HS-5 (cell line): Measurements from ENCODE around the gene UPK3BL1.
"Not testable (repeated sequence)": the region's sequence is repeated elsewhere in the genome, so short reads cannot be mapped to it uniquely, and the experiment has no call there.

Experiments
- DNase-seq: peaks from one replicate; pipeline ENCODE4 v3.0.0-alpha.2; 2012; ENCODE audit warnings: low read depth

Gene UPK3BL1

DNA sequence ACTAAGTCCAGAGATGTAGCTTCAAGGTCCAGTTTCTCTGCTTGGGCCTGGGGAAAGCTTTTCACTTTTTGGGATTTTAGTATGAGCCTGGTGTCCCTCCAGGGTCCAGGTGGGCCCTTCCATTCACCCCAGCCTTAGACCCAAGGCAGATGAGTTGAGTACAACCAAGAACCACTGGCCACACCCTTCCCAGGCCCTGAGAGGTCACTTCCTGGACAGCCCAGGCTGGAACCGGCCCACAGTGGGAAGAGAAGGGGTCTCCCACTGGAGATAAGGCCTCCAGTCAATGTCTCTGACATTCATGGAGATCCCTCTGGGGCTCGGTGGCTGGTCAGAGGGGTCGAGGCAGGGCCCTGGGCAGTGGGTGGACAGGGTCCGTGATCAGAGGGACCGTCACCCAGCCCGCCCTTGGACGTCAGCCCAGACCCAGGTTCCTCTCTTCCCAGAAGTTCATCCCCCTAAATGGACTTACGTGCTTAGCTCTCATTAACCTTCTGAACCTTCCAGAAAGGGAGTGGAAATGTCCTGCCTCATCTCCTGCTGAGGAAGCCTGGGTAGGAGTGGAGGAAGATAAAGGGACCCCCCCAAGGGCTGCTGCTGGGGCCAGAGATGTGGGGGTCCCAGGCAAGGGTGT, 15.2 kb downstream of the UPK3BL1 start:
- not testable (repeated sequence) for DNase-seq

DNA sequence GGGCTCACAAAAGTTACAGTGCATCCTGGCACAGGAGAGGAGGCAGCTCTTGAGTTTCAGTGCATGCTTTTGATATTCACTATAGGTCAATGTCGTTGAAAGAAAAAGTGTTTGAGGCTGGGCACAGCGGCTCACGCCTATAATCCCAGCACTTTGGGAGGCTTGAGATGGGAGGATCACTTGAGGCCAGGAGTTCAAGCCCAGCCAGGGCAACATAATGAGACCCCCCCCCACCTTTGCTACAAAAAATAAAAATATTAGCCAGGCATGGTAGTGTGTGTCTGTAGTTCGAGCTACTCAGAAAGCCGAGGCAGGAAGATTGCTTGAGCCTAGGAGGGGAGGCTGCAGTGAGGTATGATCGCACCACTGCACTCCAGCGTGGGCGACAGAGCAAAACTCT, 24.5 kb downstream of the UPK3BL1 start:
- DNase-seq = not testable (repeated sequence)

DNA sequence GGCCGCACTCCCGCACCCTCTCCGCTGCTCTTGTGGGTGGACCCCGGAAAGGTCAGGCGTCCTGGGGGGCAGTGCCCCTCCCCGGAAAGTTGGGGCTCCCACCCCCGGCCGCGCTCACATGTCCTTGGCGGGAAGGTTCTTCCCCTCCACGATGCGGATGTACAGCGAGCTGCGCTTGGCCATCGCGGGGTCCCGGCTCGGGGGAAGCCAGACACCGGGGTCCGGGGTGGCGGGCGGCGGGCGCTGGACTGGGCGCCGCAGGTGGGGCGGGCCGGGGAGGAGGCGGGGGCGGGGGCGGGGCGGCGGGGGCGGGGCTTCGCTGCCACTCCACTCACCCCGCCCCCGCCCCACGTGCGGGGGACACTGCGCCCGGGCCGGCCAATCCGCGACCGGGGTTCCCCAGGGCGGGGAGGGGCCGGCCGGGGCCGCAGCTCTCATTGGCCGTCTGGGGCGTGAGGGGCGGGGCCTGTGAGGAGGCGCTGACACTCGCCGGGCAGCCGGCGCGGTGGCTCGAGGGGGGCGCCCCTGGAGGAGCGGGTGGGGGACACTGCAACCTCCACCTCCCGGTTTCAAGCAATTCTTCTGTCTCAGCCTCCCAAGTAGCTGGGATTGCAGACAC, 26.0 kb downstream of the UPK3BL1 start, which contains the start of gene RASA4:
RASA4 (minus strand) TSS at position 250 of the 619 bp plus-strand sequence; CDS start at position 183, 67 bp downstream.
- DNase-seq = not testable (repeated sequence)

DNA sequence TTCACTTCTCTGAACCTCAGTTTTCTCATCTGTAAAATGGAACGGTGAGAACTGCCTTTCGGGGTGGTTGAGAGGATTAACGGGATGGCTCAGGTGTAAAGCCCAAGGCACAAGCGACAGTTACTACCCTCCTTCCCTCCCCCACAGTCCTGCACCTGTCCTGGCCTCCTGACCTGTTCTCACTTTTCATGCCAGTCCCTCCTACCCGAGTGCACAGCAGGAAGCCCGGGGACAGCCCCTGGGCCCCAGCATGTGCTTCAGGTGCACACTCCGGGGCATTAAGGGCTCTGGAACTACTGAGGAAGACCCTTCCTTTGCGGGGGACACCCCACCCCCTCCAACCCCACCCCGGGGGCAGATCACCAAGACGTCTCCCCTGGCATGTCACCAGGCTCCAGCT, 26.7 kb downstream of the UPK3BL1 start:
- not testable (repeated sequence) for DNase-seq

DNA sequence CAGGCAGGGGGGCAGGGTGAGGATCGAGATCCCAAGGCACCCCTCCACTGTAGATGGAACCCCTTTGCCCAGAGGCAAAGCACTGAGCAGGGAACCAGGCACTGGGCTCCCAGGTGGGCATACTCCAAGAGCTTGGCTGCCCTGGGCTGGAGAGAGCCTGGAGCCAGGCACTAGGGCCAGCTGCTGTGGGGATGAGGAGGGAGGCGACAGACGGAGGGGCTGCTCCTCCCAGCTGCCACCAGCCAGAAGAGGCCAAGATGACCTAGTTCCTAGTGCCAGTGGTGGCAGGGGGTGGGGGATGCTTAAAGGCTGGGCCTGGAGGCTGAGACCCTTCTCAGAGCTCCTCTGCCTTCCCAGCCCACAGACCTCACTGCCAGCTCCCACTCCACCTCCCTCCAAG, 27.7 kb downstream of the UPK3BL1 start:
- not testable (repeated sequence) for DNase-seq

DNA sequence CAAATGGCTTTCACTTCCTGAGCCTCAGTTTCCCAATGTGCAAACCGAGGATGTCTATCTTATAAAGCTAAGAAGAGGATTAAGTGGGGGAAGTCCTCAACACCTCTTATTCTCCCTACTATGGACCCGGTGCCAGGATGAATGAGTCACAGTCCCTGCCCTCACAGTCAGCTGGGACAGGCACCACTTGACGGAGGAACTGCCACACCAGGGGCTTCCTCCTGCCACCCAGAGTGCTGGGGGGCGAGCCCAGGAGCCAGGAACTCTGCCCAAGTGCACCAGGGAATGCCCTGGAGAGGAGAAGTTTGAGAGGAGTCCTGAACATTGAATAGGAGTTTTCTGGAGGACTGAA, 28.3 kb downstream of the UPK3BL1 start:
- not testable (repeated sequence) for DNase-seq

DNA sequence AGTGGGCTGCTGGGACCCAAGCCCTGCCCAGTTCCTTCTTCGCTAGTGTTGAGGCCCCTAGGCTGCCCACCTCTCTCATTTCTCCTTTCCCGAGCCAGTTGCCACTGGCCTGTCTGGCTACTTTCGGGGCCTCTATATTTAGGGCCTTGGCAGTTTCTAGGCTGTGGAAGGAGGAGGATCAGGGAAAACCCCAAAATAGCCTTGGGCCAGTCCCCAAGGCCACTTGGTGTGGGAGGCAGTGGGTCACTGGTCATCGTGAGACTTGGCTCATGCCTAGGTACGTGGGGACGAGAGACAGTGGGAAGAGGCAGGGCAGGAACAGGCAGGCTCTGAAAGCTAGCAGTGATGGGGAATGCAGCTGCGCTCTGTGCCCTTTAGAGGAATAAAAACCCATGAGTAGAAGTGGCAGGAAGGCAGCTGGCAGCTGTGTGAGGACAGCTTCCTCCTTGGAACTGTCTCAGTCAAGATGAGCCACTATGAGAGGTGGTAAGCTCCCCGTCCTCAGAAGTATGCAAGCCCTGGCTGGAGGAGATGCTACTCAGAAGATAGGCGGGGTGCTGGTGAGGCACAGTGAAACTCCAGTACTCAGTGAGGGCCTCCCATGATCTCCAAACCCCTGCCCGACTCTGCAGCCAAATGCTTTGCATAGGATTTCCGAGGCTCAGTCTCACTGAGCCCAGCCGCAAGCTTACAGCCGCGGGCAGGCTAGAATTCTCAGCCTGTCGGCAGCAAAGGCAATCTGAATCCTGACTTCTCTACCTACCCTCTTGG, 28.8 kb downstream of the UPK3BL1 start:
- DNase-seq = not testable (repeated sequence)

DNA sequence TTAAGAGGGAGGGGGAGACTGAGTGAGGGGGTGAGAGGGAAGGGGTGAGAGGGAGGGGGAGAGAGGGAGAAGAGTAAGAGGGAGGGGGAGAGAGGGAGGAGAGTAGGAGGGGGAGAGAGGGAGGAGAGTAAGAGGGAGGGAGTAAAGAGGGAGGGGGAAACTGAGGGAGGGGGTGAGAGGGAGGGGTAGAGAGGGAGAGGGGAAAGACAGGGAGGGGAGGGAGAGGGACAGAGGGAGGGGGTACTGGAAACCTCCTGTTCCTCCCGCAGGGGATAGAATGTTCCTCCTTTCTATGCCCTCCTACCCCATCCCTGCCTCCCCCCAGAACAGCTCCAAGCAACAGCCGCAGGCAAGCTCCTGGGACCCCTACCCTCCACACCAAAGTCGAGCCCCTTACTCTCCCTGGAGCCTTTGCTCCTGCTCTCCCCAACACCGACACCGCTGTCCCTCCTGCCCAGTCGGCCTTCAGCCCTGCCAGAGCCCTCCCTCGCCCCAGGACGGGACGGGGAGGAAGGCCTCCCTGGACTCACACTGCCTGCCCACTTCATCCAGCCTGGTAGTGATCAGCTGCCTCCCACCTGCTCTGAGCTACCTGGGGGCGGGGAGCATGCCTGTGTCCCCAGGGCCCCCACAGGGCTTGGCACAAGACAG, 30.8 kb downstream of the UPK3BL1 start:
- not testable (repeated sequence) for DNase-seq

DNA sequence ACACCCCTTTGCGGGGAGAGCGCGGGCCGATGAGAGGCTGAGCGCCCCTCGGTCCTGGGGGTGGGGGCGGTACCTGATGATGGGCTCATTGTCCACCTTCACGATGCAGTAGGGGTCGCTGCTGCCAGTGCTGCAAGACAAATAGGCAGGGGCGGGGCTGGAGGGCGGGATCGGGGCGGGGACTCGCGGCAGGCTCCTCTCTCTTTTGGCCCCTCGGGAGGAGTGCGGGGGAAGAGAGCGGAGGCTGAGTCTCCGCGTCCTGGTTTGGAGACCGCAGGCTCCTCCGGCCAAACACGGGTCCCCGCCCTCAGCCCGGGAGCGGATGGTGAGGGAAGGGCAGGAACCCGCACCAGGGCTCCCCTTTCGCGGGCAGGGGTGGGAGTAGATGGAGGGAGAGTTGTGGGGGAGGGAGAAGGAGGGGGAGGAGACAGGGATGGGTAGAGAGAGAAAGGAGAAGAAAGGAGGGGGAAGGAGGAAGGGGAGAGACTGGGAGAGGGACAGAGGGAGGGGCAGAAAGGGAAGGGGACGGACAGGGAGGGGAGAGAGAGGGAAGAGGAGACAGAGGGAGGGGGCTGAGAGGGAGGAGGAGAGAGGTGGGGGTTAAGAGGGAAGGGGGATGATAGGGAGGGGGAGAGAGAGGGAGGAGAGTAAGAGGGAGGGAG, 31.4 kb downstream of the UPK3BL1 start:
- DNase-seq = not testable (repeated sequence)

DNA sequence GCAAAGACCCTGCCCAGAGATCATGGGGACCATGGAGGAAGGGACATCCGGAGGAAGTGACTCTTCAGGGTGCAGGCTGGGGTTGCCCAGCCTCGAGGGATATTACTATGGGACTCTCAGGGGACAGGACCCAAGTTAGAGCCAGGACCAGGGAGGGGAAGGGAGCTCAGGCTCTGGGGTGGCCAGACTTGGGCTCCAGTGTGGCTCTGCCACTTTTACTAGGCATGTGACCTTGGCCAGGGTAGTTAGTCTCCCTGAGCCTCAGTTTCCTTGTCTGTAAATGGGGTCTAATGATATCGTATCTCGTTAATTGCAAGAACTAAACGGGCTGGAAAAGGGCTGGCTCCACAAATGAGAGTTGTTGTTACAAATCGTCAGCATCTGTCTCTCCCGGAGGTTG, 32.1 kb downstream of the UPK3BL1 start:
- not testable (repeated sequence) for DNase-seq

DNA sequence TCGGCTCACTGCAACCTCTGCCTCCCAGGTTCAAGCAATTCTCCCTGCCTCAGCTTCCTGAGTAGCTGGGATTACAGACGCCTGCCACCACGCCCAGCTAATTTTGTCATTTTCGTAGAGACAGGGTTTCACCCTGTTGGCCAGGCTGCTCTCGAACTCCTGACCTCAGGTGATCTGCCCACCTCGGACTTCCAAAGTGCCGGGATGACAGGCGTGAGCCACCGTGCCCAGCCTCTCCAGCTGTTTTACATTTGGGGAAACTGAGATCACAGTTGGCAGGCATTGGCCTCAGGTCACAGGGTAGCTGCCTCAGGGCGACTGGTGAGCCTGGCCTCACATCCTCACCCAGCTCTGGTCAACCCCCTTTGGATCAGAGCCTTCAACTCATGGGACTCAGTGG, 32.9 kb downstream of the UPK3BL1 start:
- not testable (repeated sequence) for DNase-seq

DNA sequence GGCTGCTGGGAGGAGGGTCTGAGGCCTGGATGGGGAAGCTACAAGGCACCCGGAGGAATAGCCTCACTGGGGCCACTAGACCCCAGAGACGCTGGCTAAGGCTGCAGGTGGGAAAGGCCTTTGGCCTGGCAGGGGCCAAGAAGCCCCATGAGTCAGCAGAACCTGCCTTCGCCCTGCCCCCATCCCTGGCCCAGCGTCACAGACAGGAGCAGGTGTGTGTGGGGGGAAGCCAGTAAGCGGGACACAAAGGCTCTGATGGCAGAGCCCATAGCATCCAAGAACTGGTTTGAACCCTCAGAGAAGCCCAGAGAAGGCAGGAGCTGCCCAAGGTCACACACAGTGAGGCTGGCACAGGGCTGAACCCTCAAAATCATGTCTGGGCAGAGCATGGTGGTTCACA, 35.7 kb downstream of the UPK3BL1 start:
- DNase-seq = not testable (repeated sequence)

DNA sequence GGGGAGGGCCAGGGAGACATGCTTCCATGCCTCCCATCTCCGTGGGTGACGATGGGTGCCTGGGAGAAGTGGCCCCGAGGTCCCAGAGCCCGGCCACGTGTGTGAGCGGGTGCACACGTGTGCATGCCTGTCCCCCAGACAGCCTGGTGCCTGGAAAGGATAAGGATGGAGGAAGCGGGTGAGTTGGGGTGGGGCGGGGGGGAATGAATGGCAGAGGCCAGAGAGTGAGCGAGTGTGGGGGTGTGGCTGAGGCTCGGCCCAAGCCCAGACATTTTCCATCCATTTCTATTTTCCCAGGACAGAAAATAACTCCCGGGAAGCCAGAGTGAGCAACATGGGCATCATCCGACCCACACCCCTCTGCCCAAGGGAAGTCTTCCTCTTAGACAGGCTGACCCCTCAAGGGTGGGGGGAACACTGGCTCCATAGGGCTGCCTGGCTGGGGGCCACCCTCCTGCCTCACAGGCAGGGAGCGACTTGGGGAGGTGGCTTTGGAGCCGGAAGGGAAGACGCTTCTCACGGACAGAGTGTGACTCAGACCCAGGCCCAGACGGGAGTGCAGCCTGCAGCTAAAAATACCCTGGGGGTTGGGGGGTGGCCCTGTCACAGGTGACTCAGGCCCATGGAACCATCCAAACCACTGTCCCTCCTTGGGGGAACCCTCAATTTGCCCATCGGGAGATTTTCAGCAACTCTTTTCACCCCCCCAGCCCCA, 38.0 kb downstream of the UPK3BL1 start:
- DNase-seq = not testable (repeated sequence)

DNA sequence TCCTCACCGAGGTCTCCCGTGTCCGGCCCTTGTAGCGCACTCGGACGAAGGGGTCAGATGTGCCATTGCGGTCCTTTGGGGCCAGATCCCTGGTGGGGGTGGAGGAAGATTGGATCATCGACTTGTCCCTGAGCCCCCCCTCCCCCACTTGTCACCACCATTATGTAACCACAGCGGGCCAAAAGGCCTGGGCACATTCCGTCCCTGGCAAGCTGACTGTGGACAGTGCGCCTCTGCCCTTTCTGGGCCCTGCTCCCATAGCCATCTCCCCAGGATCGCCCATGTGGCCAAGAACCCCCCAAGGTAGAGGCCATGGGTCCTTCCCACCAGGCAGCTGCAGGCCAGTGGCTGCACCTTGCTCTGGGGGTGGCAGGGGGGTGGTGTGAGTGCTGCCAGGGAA, 40.3 kb downstream of the UPK3BL1 start:
- DNase-seq = not testable (repeated sequence)

DNA sequence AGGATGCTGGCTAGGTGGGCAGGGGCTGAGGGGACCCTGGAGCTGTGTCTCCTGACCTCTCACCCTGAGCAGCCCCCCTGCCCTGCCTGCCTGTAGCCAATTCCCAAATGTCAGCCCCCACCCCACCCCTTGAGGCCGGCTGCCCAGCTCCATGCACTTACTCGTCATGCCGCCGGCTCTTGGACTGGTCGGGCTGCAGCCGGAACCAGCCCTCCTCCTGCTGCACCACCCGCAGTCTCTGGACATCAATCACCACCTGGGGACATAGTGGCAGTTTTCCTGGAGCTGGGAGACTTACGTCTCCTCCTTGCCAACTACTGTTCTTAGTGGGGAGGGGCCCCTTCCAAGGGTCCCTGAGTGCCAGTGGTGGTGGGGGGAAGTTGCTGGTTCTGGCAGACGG, 42.9 kb downstream of the UPK3BL1 start:
- DNase-seq = not testable (repeated sequence)

DNA sequence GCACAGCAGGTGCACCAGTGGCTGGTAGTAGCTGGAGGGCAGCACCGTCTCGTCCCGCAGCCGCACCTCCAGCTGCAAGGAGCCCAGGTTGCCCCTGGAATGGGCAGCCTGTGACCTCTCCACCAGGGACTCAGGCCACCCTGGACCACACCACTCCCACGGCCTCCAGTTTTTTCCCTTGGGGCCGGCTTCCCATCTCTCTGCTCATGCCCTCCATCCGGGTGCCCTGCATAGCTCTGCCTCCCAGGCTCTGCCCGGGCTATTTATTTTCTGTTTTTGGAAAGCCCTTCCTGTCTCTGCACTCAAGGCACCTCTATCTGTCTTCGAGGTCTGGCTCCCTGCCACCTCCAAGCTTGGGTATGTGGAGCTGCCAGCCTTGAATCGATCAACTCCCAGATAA, 46.6 kb downstream of the UPK3BL1 start:
- DNase-seq = not testable (repeated sequence)

DNA sequence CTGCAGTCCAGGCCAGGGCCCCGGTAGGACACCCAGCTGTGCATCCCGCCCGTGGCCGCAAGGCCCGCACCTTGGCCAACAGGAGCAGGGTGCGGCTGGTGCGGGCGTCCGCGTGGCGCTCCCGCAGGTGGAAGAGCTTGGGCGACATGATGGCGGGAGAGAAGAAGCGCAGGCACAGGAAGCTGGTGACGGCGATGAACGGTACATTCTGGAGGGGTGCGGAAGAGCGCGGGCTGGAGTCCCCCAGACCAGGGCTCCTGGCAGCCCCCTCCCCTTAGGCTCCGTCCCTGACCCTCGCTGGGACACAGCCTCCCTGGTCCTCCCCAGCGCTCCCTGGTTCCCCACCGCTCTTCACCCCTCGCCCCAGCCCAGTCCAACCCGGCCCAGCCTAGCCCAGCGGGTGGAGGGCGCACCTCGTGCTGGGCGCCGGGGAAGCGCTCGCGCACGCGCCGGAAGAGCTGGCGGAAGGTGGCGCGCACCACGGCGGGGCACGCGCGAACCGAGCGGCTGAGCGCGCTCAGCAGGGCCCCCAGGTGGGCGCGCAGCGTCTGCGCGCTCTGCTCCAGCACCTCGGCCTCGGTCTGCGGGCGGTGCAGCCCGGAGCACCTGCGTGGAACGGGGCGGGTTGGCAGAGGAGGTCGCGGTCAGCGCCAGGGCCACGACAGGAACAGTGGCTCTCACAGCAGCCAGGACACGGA, 48.8 kb downstream of the UPK3BL1 start:
- DNase-seq = not testable (repeated sequence)

DNA sequence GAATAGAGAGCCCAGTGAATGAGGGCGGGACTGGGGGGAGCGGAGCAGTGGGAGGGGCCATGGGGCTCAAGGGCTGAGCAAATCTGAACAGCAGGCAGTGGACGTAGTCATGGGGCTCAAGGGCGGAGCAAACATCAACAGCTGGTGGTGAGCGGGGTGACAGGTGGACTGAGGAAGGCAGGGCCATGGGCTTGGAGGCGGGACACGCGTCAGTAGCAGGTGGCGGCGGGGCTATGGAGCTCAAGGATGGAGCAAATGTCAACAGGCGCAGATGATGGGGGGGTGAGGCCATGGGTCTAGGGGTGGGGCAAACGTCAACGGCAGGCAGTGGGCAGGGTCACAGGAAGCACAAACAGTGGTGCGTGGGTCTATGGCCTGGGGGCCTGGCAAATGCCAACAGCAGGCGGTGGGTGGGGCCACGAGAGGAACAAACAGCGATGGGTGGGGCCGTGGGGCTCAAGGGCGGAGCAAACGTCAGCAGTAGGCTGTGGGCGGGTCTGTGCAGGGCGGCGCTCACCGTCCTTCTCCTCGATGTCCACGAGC, 50.0 kb downstream of the UPK3BL1 start:
- not testable (repeated sequence) for DNase-seq

DNA sequence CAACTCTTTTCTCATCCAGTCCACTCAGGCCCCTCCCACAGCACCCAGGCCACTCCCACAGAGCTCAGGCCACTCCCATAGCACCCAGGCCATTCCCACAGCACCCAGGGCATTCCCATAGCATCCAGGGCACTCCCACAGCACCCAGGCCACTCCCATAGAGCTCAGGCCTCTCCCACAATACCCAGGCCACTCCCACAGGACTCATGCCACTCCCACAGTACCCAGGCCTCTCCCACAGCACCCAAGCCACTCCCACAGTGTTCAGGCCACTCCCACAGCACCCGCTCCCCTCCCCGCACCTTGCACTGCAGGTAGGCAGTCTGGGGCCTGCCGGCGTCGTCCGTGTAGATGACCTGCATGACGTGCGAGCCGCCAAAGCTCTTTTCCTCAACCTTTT, 52.7 kb downstream of the UPK3BL1 start:
- not testable (repeated sequence) for DNase-seq
